Mucosa of stomach (tissue), 1 donor: ENCODE data around the gene MPP4.

Experiments used
- H3K27me3 ChIP-seq: one replicate; pipeline ENCODE4 v1.7.0; 2013; ENCODE audit warnings: mild to moderate bottlenecking, low read length; ENCODE audit not compliant: control insufficient read depth, insufficient read depth
- H3K36me3 ChIP-seq: one replicate; pipeline ENCODE4 v1.7.0; 2013; ENCODE audit warnings: low read length; ENCODE audit not compliant: control insufficient read depth, insufficient read depth
- H3K4me1 ChIP-seq: one replicate; pipeline ENCODE4 v1.7.0; 2013; ENCODE audit warnings: mild to moderate bottlenecking, low read length; ENCODE audit not compliant: control insufficient read depth, insufficient read depth
- H3K4me3 ChIP-seq: one replicate; pipeline ENCODE4 v1.7.0; 2013; ENCODE audit warnings: low read length
- H3K9ac ChIP-seq: one replicate; pipeline ENCODE4 v1.7.0; 2013; ENCODE audit warnings: mild to moderate bottlenecking, low read length, moderate library complexity
- H3K9me3 ChIP-seq: one replicate; pipeline ENCODE4 v1.7.0; 2013; ENCODE audit warnings: mild to moderate bottlenecking, low read length, moderate library complexity; ENCODE audit not compliant: control insufficient read depth
- donor health status: Pancreatic carcinoma.

The MPP4 gene, protein sequence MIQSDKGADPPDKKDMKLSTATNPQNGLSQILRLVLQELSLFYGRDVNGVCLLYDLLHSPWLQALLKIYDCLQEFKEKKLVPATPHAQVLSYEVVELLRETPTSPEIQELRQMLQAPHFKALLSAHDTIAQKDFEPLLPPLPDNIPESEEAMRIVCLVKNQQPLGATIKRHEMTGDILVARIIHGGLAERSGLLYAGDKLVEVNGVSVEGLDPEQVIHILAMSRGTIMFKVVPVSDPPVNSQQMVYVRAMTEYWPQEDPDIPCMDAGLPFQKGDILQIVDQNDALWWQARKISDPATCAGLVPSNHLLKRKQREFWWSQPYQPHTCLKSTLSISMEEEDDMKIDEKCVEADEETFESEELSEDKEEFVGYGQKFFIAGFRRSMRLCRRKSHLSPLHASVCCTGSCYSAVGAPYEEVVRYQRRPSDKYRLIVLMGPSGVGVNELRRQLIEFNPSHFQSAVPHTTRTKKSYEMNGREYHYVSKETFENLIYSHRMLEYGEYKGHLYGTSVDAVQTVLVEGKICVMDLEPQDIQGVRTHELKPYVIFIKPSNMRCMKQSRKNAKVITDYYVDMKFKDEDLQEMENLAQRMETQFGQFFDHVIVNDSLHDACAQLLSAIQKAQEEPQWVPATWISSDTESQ

DNA sequence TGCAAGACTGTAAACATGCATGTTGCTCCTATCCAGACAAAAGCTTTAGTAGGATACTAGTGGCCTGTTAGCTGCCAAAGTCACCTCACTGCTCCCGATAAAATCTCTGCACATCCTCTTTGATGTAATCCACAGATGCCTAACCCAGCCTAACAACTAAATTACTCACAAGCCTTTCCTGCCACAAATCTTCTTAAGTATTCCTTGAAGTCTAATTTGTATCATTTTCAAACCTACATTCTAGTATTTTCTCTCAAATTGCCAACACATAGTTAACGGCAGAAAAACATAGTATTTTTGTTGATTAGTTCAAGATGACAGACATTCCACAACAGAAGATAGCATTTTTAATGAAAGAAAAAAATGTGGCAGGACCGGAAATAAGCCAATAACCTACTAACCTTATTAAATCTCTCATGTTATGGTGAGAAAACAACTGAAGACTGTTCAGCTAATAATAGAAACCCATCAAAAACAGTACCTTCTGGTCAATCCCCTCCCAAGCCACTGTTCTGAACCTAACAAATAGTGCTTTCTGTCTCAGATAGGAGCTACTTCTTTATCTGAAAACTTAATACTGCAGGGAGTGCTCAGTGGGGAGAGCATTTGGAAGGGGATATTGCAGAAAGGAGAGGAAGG is at the start of gene MPP4:
Gene MPP4 (minus strand): TSS at position 57 of the 639 bp plus-strand sequence. CDS start 4,690 bp downstream, outside the sequence.
- Histone ChIP-seq H3K9me3 (no peaks in the 10 kb centered on the region), H3K36me3 (no peaks in the 10 kb centered on the region), H3K4me1 (no peaks in the 10 kb centered on the region), H3K27me3 (no peaks in the 10 kb centered on the region), H3K9ac (no peak within 1 kb of the TSS), H3K4me3 (no peak within 1 kb of the TSS)

- no peaks in the 10 kb centered on the region for H3K9me3 ChIP-seq
- H3K9ac ChIP-seq = no peak overlapping the region
- no peaks in the 10 kb centered on the region for H3K36me3 ChIP-seq
- no peaks in the 10 kb centered on the region for H3K4me1 ChIP-seq
- no peaks in the 10 kb centered on the region for H3K27me3 ChIP-seq
- no peak overlapping the region for H3K4me3 ChIP-seq
Measured at GRCh38 chr2:201746551-201746950, 48.1 kb upstream of the MPP4 start.

DNA sequence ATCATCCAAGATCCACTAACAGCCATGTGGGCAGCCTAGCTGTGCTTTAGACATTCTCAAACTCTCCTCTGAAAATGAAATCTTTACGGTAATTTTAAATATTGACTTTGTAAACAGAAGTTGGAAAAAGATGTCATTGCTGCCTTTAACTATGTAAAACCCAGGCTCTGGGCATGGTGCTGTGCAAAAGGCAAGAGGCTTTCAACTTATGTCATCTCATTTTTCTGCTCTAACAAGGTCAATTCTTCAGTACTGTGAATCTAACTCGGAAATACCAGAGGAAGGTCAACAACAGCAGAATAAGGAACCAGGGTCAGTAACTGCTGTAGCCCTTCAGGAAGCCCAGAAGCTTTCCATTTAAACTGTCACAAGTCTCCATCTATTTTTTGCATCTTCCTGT is 37.0 kb upstream of the MPP4 start:
- no peaks in the 10 kb centered on the region for H3K36me3 ChIP-seq
- H3K4me3 ChIP-seq = no peak overlapping the region
- H3K27me3 ChIP-seq = no peaks in the 10 kb centered on the region
- H3K4me1 ChIP-seq = no peaks in the 10 kb centered on the region
- no peaks in the 10 kb centered on the region for H3K9me3 ChIP-seq
- H3K9ac ChIP-seq = no peak overlapping the region

GRCh38 chr2:201734111-201734510 is 35.7 kb upstream of the MPP4 start:
- Histone ChIP-seq H3K9me3 (no peaks in the 10 kb centered on the region), H3K27me3 (no peaks in the 10 kb centered on the region), H3K4me3 (no peak overlapping the region), H3K9ac (no peak overlapping the region), H3K36me3 (no peaks in the 10 kb centered on the region), H3K4me1 (no peaks in the 10 kb centered on the region)

DNA sequence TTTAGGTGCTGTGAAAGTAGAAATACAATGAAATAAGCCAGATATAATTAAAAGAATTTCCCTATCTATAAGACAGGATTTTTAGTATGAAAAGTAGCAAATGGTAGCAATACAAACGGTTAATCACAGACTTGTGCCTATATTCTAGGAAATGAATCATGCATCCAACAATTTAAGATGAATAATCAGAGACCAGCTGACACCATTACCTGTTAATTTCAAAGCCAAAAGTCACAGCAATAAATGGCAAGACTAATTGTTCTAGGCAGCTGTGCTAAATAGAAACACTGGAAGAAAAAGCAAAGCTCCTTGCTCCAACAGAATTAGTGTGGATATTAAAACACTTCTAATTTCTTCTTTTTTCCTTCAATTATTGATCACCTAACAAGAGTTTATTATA is 35.1 kb upstream of the MPP4 start:
- Histone ChIP-seq H3K4me1 (no peaks in the 10 kb centered on the region), H3K27me3 (no peaks in the 10 kb centered on the region), H3K36me3 (no peaks in the 10 kb centered on the region), H3K4me3 (no peak overlapping the region), H3K9me3 (no peaks in the 10 kb centered on the region), H3K9ac (no peak overlapping the region)

DNA sequence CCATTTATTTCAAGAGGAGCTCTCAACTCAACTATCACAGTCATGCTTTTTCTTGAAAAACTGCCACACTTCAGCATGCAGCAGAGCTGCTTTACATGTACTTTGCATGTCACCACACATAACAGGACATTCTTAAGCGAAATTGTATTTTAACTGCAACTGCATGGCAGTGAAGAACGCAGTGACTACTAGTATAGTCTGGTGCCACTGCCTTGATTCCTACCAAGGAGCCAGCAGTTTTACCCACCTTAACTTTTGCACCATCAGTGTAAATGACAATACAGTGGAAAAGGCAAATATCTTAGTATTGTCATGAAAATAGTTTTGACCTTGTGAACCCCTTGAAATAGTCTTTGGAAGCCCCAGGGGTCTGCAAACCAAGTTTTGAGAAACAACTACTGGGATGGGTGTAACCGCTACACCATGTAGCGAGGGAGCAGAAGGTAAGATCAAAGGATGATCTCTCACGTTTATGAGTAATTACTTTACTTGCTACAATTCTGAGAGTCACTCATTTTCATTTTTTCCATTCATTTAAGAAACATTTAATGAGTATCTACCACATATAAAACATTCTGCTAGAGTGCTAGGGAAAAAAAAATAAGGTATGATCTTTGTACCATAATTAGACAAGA is 32.3 kb upstream of the MPP4 start:
- no peak overlapping the region for H3K4me3 ChIP-seq
- no peaks in the 10 kb centered on the region for H3K4me1 ChIP-seq
- H3K27me3 ChIP-seq = no peaks in the 10 kb centered on the region
- no peaks in the 10 kb centered on the region for H3K36me3 ChIP-seq
- H3K9me3 ChIP-seq = no peaks in the 10 kb centered on the region
- H3K9ac ChIP-seq = no peak overlapping the region

DNA sequence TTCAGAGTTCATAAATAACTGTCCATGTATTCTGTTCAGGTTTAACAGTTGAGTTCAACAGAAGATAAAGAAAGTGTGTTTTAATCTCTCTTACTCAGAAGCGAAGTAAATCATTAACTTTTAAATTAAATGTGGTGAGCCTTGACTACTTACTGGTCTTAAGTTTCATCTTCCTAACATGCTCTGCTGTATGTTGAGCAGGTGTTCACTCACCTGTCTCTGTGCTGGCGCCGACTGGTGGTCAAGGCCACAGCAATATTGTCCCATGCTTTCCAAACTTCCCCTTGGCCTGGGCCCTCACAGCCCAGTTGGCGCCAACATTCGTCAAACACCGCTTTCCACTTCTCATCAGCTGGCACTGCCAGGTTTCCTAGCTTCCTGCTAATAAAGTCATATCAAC is 17.0 kb upstream of the MPP4 start:
- Histone ChIP-seq H3K9ac (no peak overlapping the region), H3K4me3 (no peak overlapping the region), H3K9me3 (no peaks in the 10 kb centered on the region), H3K4me1 (no peaks in the 10 kb centered on the region), H3K36me3 (no peaks in the 10 kb centered on the region), H3K27me3 (no peaks in the 10 kb centered on the region)

DNA sequence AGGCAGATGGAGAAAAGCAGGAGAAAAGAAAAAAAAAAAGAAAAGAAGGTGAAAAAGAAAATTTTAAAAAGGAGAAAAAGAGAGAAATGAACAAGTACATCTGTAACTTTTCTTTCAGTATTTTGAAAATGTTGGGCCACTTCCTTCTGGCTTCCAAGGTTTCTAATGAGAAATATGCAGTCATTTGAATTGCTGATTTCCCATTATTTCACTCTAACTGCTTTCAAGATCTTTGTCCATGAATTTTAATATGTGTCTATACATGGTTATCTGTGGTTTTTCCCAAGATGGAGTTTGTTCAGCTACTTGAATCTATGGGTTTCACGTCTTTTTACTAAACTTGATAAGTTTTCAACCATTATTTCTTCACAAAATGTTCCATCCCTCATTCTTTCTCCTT is 14.3 kb upstream of the MPP4 start:
- Histone ChIP-seq H3K4me3 (no peak overlapping the region), H3K9ac (no peak overlapping the region), H3K27me3 (no peaks in the 10 kb centered on the region), H3K9me3 (no peaks in the 10 kb centered on the region), H3K36me3 (no peaks in the 10 kb centered on the region), H3K4me1 (no peaks in the 10 kb centered on the region)

- H3K9ac ChIP-seq = no peak overlapping the region
- H3K27me3 ChIP-seq = no peaks in the 10 kb centered on the region
- no peaks in the 10 kb centered on the region for H3K36me3 ChIP-seq
- no peaks in the 10 kb centered on the region for H3K4me1 ChIP-seq
- H3K4me3 ChIP-seq = no peak overlapping the region
- H3K9me3 ChIP-seq = no peaks in the 10 kb centered on the region
Measured at GRCh38 chr2:201709747-201710146, 11.3 kb upstream of the MPP4 start.

- H3K27me3 ChIP-seq = no peaks in the 10 kb centered on the region
- H3K4me3 ChIP-seq = no peak overlapping the region
- no peaks in the 10 kb centered on the region for H3K9me3 ChIP-seq
- no peak overlapping the region for H3K9ac ChIP-seq
- no peaks in the 10 kb centered on the region for H3K4me1 ChIP-seq
- H3K36me3 ChIP-seq = no peaks in the 10 kb centered on the region
Measured at GRCh38 chr2:201709049-201709448, 10.6 kb upstream of the MPP4 start.

- Histone ChIP-seq H3K9ac (no peak overlapping the region), H3K36me3 (no peaks in the 10 kb centered on the region), H3K4me3 (no peak overlapping the region), H3K4me1 (no peaks in the 10 kb centered on the region), H3K27me3 (no peaks in the 10 kb centered on the region), H3K9me3 (no peaks in the 10 kb centered on the region)
Measured at GRCh38 chr2:201707753-201708152, 9.3 kb upstream of the MPP4 start.

GRCh38 chr2:201707142-201707541 is 8.7 kb upstream of the MPP4 start:
- Histone ChIP-seq H3K9ac (no peak overlapping the region), H3K4me1 (no peaks in the 10 kb centered on the region), H3K4me3 (no peak overlapping the region), H3K9me3 (no peaks in the 10 kb centered on the region), H3K36me3 (no peaks in the 10 kb centered on the region), H3K27me3 (no peaks in the 10 kb centered on the region)
